Measurements from ENCODE around the gene ZSCAN25.

- TF ChIP-seq POLR2A (IDR thresholded peaks at IDR 0.05; ENCODE audit: low read depth, low read length) (no peak), POLR2AphosphoS5 (IDR thresholded peaks at IDR 0.05; ENCODE audit: low read depth, low read length) (no peak)
Observed at GRCh38 chr7:99628471-99629465, 12.0 kb downstream of the ZSCAN25 start.

Data from GM12892 (cell line).